GM23338 (cell line): ENCODE measurements around the gene THADA.

Experiments
- CREB1 ChIP-seq: fragments of 250-450 bp; sonication (Bioruptor Pico); IDR thresholded peaks from 2 replicates; pipeline ENCODE4 v1.5.0; 2020; ENCODE audit warnings: low read depth, mild to moderate bottlenecking, moderate library complexity
- CTCF ChIP-seq, 2 experiments: fragments of 200-600 bp in 1 of 2; sonication (generic) in 1 of 2; conservative IDR thresholded peaks; 2 replicates each; pipeline versions ENCODE4 v1.5.1 to v1.6.1; 2016 to 2017; ENCODE audit warnings: antibody characterized with exemption in 2 of 2, low read depth in 2 of 2, mild to moderate bottlenecking in 2 of 2, moderate library complexity in 1 of 2
- ETS1 ChIP-seq: IDR thresholded peaks from 2 replicates; pipeline ENCODE4 v1.6.1; 2016; ENCODE audit warnings: antibody characterized with exemption
- EZH2 ChIP-seq: fragments of 200-600 bp; sonication (generic); IDR thresholded peaks from one replicate; pipeline ENCODE4 v1.8.0; 2017; ENCODE audit warnings: antibody characterized with exemption, mild to moderate bottlenecking, low read depth; ENCODE audit not compliant: unreplicated experiment
- EZH2phosphoT487 ChIP-seq: fragments of 200-600 bp; sonication (generic); IDR thresholded peaks from one replicate; pipeline ENCODE4 v1.8.1; 2018; ENCODE audit warnings: antibody characterized with exemption; ENCODE audit not compliant: unreplicated experiment
- JUNB ChIP-seq: IDR thresholded peaks from one replicate; pipeline ENCODE4 v1.6.1; 2016; ENCODE audit warnings: antibody characterized with exemption; ENCODE audit not compliant: unreplicated experiment
- NANOG ChIP-seq: IDR thresholded peaks from 2 replicates; pipeline ENCODE4 v1.6.1; 2016; ENCODE audit warnings: antibody characterized with exemption, borderline replicate concordance
- POLR2AphosphoS5 ChIP-seq: IDR thresholded peaks from 2 replicates; pipeline ENCODE4 v1.6.1; 2016; ENCODE audit warnings: antibody characterized with exemption, low read depth
- REST ChIP-seq: IDR thresholded peaks from one replicate; pipeline ENCODE4 v1.6.1; 2018; ENCODE audit warnings: antibody characterized with exemption; ENCODE audit not compliant: unreplicated experiment
- STAT1 ChIP-seq: IDR thresholded peaks from one replicate; pipeline ENCODE4 v1.6.1; 2016; ENCODE audit warnings: antibody characterized with exemption; ENCODE audit not compliant: unreplicated experiment
- ZNF114 ChIP-seq: fragments of 250-450 bp; sonication (Bioruptor Pico); IDR thresholded peaks from 2 replicates; pipeline ENCODE4 v1.5.0; 2020; ENCODE audit warnings: mild to moderate bottlenecking, moderate library complexity
- ZNF331 ChIP-seq: fragments of 250-450 bp; sonication (Bioruptor Pico); IDR thresholded peaks from 2 replicates; pipeline ENCODE4 v1.5.0; 2020; ENCODE audit warnings: low read depth, mild to moderate bottlenecking, moderate library complexity
- ZNF462 ChIP-seq: fragments of 250-450 bp; sonication (Bioruptor Pico); IDR thresholded peaks from 2 replicates; pipeline ENCODE4 v1.5.0; 2020; ENCODE audit warnings: mild to moderate bottlenecking, moderate library complexity

- no peak for TF ChIP-seq REST
- no peak for TF ChIP-seq CTCF (conservative IDR thresholded peaks at IDR 0.05; ENCODE audit: low read depth in 2 of 2)
- no peak for TF ChIP-seq POLR2AphosphoS5
- no peak for TF ChIP-seq CREB1 (CRISPR knock-in tag)
- TF ChIP-seq EZH2, result no peak
- TF ChIP-seq ZNF331, result no peak
- TF ChIP-seq JUNB, result no peak
- TF ChIP-seq EZH2phosphoT487, result no peak
- TF ChIP-seq STAT1, result no peak
- TF ChIP-seq ZNF462, result no peak
- TF ChIP-seq NANOG, result no peak
- no peak for TF ChIP-seq ZNF114
- TF ChIP-seq ETS1, result no peak
These were observed 240.4 kb downstream of the THADA start for GRCh38 chr2:43355399-43355798.
